ENCODE results near the gene PRKG1.

GRCh38 chr10:52316001-52316400 lies 1241.7 kb downstream of the PRKG1 start:
- TF ChIP-seq SIN3A (IDR thresholded peaks at IDR 0.05; ENCODE audit: borderline replicate concordance, insufficient read depth, low read length) = no peak
- TF ChIP-seq, protein P1, sequence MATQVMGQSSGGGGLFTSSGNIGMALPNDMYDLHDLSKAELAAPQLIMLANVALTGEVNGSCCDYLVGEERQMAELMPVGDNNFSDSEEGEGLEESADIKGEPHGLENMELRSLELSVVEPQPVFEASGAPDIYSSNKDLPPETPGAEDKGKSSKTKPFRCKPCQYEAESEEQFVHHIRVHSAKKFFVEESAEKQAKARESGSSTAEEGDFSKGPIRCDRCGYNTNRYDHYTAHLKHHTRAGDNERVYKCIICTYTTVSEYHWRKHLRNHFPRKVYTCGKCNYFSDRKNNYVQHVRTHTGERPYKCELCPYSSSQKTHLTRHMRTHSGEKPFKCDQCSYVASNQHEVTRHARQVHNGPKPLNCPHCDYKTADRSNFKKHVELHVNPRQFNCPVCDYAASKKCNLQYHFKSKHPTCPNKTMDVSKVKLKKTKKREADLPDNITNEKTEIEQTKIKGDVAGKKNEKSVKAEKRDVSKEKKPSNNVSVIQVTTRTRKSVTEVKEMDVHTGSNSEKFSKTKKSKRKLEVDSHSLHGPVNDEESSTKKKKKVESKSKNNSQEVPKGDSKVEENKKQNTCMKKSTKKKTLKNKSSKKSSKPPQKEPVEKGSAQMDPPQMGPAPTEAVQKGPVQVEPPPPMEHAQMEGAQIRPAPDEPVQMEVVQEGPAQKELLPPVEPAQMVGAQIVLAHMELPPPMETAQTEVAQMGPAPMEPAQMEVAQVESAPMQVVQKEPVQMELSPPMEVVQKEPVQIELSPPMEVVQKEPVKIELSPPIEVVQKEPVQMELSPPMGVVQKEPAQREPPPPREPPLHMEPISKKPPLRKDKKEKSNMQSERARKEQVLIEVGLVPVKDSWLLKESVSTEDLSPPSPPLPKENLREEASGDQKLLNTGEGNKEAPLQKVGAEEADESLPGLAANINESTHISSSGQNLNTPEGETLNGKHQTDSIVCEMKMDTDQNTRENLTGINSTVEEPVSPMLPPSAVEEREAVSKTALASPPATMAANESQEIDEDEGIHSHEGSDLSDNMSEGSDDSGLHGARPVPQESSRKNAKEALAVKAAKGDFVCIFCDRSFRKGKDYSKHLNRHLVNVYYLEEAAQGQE (IDR thresholded peaks at IDR 0.05; ENCODE audit: insufficient read depth in 1 of 2, low read depth in 2 of 2, low read length in 2 of 2) = no peak
